ENCODE data around the gene OASL. TPM values are rescaled to one million over a fixed set of nuclear protein-coding genes. Genes with fewer than 3 reads are reported as not detected.
"Not testable (repeated sequence)": the region's sequence is repeated elsewhere in the genome, so short reads cannot be mapped to it uniquely, and the experiment has no call there.

Gene OASL, protein sequence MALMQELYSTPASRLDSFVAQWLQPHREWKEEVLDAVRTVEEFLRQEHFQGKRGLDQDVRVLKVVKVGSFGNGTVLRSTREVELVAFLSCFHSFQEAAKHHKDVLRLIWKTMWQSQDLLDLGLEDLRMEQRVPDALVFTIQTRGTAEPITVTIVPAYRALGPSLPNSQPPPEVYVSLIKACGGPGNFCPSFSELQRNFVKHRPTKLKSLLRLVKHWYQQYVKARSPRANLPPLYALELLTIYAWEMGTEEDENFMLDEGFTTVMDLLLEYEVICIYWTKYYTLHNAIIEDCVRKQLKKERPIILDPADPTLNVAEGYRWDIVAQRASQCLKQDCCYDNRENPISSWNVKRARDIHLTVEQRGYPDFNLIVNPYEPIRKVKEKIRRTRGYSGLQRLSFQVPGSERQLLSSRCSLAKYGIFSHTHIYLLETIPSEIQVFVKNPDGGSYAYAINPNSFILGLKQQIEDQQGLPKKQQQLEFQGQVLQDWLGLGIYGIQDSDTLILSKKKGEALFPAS
- 28.3 and 30.3 TPM in 2 replicates for total RNA-seq (2014; rRNA removed; shearing (Covaris generic); ENCODE audit: low replicate concordance)

DNA sequence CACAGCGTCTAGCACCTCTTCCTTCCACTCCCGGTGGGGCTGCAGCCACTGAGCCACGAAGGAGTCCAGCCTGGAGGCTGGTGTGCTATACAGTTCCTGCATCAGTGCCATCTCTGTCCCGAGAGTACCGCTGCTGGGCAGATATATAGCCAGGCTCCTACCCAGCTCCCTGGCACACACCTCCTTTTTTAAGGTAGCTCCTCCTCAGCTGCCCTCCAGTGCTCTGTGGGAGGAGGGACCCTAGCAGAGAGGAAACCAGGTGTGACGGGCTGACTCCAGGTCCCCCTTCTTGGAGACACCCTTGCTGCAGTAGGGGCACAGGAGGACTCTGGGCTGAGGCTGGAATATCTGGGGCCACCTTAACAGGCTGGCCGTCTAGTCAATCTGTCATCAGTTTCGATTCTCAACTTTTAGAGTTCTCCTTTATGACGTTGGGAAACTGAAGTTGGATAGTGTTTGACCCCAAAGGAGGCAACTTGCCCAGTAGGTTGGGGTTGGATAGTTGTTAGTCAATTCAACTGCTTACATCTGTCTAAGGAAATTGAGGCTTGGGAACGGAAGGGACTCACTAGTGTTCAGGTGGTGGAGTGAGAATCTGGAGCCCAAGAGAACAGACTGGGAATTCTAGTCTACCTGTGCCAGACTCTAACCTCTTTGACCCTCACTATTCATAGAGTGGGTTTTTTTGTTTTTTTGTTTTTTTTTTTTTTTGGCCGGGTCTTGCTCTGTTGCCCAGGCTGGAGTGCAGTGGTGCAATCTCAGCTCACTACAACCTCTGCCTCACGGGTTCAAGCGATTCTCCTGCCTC lies at the start of gene OASL:
TSS of gene OASL (minus strand) at position 386 of the 808 bp plus-strand sequence. CDS start at position 111, 275 bp downstream.
- in situ Hi-C loops (cut with HindIII; ENCODE audit: low pct_unique_long_range_greater_than_20kb, low sequenced_read_pairs): no loop called here

GRCh38 chr12:121088195-121088585 lies 49.1 kb upstream of the OASL start:
- in situ Hi-C loops (cut with HindIII; ENCODE audit: low pct_unique_long_range_greater_than_20kb, low sequenced_read_pairs): no loop called here
- DNase-seq (ENCODE audit: low read depth): no peak

More for the DNA sequence above, at the start of gene OASL:
- DNase-seq (ENCODE audit: low read depth): peak; percentile 68

- in situ Hi-C loops (cut with HindIII; ENCODE audit: low pct_unique_long_range_greater_than_20kb, low sequenced_read_pairs): no loop called here
- no peak for DNase-seq (ENCODE audit: low read depth)
These were observed 48.6 kb upstream of the OASL start for GRCh38 chr12:121087467-121088194.

- in situ Hi-C loops (cut with HindIII; ENCODE audit: low pct_unique_long_range_greater_than_20kb, low sequenced_read_pairs): no loop called here
These were observed 47.8 kb upstream of the OASL start for GRCh38 chr12:121086781-121087295.

GRCh38 chr12:121085506-121086353 lies 46.7 kb upstream of the OASL start:
- no peak for DNase-seq (ENCODE audit: low read depth)
- in situ Hi-C loops (cut with HindIII; ENCODE audit: low pct_unique_long_range_greater_than_20kb, low sequenced_read_pairs): no loop called here

More at GRCh38 chr12:121086781-121087295, 47.8 kb upstream of the OASL start:
- no peak for DNase-seq (ENCODE audit: low read depth)

DNA sequence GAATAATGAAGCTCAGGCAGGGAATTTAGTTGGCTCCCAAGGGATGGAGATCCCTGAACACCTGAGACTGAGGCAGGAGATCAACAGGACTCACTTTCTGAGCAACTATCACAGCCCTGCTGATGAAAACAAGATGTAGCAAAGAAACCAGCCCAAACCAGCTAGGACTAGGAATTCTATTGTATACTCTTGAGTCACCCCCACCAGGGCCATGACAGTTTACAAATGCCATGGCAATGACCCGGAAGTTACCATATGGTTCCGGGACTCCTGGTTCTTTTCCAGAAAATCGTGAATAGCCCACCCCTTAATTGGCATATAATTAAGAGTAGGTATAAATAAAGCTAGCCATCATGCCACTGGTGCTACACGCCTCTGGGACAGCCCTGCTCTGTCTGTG lies 46.0 kb upstream of the OASL start:
- DNase-seq (ENCODE audit: low read depth): no peak
- in situ Hi-C loops (cut with HindIII; ENCODE audit: low pct_unique_long_range_greater_than_20kb, low sequenced_read_pairs): no loop called here

GRCh38 chr12:121084229-121084628 lies 45.2 kb upstream of the OASL start:
- in situ Hi-C loops (cut with HindIII; ENCODE audit: low pct_unique_long_range_greater_than_20kb, low sequenced_read_pairs): no loop called here
- no peak for DNase-seq (ENCODE audit: low read depth)

DNA sequence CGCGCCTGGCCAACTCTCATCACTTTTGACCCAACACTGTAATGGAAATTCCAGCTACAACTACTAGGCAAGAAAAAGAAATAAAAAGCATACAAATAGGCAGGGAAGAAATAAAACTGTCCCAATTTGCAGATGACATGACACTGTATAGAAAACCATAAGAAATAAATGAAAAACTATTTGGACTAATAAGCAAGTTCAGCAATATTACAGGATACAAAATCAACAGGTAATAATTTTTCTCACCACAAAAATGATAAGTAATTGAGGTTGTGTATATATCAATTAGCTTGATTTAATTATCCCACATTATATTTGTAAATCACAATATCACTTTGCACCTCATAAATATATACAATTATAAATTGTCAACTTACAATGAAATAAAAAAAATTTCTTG lies 41.9 kb upstream of the OASL start:
- DNase-seq (ENCODE audit: low read depth): no peak
- in situ Hi-C loops (cut with HindIII; ENCODE audit: low pct_unique_long_range_greater_than_20kb, low sequenced_read_pairs): no loop called here

GRCh38 chr12:121079736-121080272 lies 40.8 kb upstream of the OASL start:
- no peak for DNase-seq (ENCODE audit: low read depth)
- in situ Hi-C loops (cut with HindIII; ENCODE audit: low pct_unique_long_range_greater_than_20kb, low sequenced_read_pairs): no loop called here

GRCh38 chr12:121077440-121077839 lies 38.4 kb upstream of the OASL start:
- DNase-seq (ENCODE audit: low read depth); in situ Hi-C loops (cut with HindIII; ENCODE audit: low pct_unique_long_range_greater_than_20kb, low sequenced_read_pairs): not testable (repeated sequence)

DNA sequence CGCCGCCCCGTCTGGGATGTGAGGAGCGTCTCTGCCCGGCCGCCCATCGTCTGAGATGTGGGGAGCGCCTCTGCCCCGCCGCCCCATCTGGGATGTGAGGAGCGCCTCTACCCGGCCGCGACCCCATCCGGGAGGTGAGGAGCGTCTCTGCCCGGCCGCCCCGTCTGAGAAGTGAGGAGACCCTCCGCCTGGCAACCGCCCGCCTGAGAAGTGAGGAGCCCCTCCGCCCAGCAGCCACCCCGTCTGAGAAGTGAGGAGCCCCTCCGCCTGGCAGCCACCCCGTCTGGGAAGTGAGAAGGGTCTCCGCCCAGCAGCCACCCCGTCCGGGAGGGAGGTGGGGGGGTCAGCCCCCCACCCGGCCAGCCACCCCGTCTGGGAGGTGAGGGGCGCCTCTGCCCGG lies 36.9 kb upstream of the OASL start:
- in situ Hi-C loops (cut with HindIII; ENCODE audit: low pct_unique_long_range_greater_than_20kb, low sequenced_read_pairs); DNase-seq (ENCODE audit: low read depth): not testable (repeated sequence)

- in situ Hi-C loops (cut with HindIII; ENCODE audit: low pct_unique_long_range_greater_than_20kb, low sequenced_read_pairs): no loop called here
- DNase-seq (ENCODE audit: low read depth): no peak
These were observed 33.1 kb upstream of the OASL start for GRCh38 chr12:121072147-121072546.

DNA sequence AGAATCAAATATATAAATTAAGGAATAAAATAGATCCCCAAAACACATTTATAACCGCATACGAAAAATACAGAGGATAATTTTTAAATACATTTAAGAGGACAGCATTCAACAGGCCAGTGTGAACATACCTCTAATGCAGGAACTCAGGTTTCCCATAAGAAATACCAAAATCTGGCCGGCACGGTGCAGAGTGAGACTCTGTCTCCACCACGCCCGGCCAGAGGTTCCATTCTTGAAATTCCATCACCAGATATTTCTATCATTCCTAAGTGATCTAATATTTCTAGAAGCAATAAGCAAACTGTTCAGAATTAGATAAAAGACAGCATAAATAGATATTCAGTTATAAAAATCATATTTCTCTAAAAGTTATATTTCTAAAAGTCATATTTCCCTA lies 30.2 kb upstream of the OASL start:
- in situ Hi-C loops (cut with HindIII; ENCODE audit: low pct_unique_long_range_greater_than_20kb, low sequenced_read_pairs): no loop called here
- DNase-seq (ENCODE audit: low read depth): no peak

GRCh38 chr12:121065345-121065744 lies 26.3 kb upstream of the OASL start:
- no peak for DNase-seq (ENCODE audit: low read depth)
- in situ Hi-C loops (cut with HindIII; ENCODE audit: low pct_unique_long_range_greater_than_20kb, low sequenced_read_pairs): no loop called here

GRCh38 chr12:121064586-121064985 lies 25.5 kb upstream of the OASL start:
- DNase-seq (ENCODE audit: low read depth); in situ Hi-C loops (cut with HindIII; ENCODE audit: low pct_unique_long_range_greater_than_20kb, low sequenced_read_pairs): not testable (repeated sequence)

DNA sequence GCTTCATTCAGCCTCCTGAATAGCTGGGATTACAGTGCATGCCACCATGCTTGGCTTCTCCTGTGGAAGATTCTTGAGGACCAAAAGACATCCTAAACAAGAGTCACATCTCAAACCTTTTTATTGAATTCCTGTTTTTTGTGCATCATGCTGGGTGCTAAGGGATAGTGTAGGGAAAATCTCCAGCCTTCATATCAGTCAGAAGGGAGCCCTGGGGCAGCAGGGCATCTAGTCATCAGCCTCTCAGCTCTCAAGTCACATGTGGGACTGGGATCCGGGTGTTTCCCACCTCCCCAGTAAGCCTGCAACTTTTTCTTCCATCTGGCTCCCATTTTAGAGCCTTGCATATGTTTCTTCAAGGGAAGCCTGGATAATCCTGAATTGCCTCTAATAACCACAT lies 25.1 kb upstream of the OASL start:
- no peak for DNase-seq (ENCODE audit: low read depth)
- in situ Hi-C loops (cut with HindIII; ENCODE audit: low pct_unique_long_range_greater_than_20kb, low sequenced_read_pairs): no loop called here

GRCh38 chr12:121062391-121063045 lies 23.5 kb upstream of the OASL start:
- in situ Hi-C loops (cut with HindIII; ENCODE audit: low pct_unique_long_range_greater_than_20kb, low sequenced_read_pairs): no loop called here
- DNase-seq (ENCODE audit: low read depth): no peak
